GM12872 (cell line): ENCODE results near the gene GMIP.

ENCODE experiments used
- CTCF ChIP-seq: IDR thresholded peaks from 3 replicates; pipeline ENCODE4 v1.5.1; 2011; ENCODE audit warnings: low read depth, mild to moderate bottlenecking, low read length, moderate library complexity; ENCODE audit not compliant: insufficient read depth

Gene GMIP

GRCh38 chr19:19643158-19644053, at the start of gene GMIP:
TSS of gene GMIP (minus strand) at chr19:19643657. CDS start at chr19:19643529, 128 bp downstream.
- TF ChIP-seq CTCF, result peak; percentile 80

GRCh38 chr19:19691683-19692082, 48.2 kb upstream of the GMIP start:
- no peak for TF ChIP-seq CTCF

GRCh38 chr19:19687090-19687489, 43.6 kb upstream of the GMIP start:
- TF ChIP-seq CTCF, result no peak

- no peak for TF ChIP-seq CTCF
Measured at GRCh38 chr19:19686580-19686979, 43.1 kb upstream of the GMIP start.

- no peak for TF ChIP-seq CTCF
Measured at GRCh38 chr19:19679176-19680073, 36.0 kb upstream of the GMIP start.

GRCh38 chr19:19677579-19677978, 34.1 kb upstream of the GMIP start:
- no peak for TF ChIP-seq CTCF

- TF ChIP-seq CTCF, result no peak
Measured at GRCh38 chr19:19674315-19674714, 30.9 kb upstream of the GMIP start.
